NT2/D1 (cell line): ENCODE measurements around the gene NUCB1.

Experiments used
- SUZ12 ChIP-seq: IDR thresholded peaks from 2 replicates; pipeline ENCODE4 v1.6.1; 2011; ENCODE audit not compliant: insufficient read length, insufficient read depth; ENCODE audit errors: extremely low read depth
- YY1 ChIP-seq: IDR thresholded peaks from 2 replicates; pipeline ENCODE4 v1.6.1; 2011; ENCODE audit not compliant: insufficient read length, insufficient read depth
- ZNF274 ChIP-seq: IDR thresholded peaks from 2 replicates; pipeline ENCODE4 v1.6.1; 2011; ENCODE audit warnings: mild to moderate bottlenecking, low read depth, low read length

GRCh38 chr19:48868114-48868886 is 31.8 kb upstream of the NUCB1 start, which contains the start of gene PLEKHA4:
- no peak for TF ChIP-seq YY1
- TF ChIP-seq ZNF274 = no peak
- no peak for TF ChIP-seq SUZ12
